ENCODE measurements around the gene CDH16.

DNA sequence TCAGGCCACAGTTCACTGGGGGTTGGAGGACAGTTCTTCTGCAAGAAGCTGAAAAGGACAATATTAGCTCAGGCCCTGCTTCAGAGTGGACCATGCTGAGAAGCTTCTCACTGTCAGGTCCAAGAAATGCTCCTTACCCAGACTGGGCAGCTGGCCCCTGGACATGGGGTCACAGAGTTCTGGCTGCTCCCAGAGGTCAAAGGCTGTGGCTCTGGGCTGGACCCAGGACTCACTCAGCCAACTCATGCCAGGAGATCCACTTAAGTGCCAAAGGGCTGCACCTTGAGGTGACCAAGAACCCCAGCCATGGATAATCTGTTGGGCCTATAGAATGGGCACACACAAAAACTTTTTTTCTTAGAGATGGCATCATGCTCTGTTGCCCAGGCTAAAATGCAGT lies 20.7 kb upstream of the CDH16 start:
- TF ChIP-seq, protein P1, sequence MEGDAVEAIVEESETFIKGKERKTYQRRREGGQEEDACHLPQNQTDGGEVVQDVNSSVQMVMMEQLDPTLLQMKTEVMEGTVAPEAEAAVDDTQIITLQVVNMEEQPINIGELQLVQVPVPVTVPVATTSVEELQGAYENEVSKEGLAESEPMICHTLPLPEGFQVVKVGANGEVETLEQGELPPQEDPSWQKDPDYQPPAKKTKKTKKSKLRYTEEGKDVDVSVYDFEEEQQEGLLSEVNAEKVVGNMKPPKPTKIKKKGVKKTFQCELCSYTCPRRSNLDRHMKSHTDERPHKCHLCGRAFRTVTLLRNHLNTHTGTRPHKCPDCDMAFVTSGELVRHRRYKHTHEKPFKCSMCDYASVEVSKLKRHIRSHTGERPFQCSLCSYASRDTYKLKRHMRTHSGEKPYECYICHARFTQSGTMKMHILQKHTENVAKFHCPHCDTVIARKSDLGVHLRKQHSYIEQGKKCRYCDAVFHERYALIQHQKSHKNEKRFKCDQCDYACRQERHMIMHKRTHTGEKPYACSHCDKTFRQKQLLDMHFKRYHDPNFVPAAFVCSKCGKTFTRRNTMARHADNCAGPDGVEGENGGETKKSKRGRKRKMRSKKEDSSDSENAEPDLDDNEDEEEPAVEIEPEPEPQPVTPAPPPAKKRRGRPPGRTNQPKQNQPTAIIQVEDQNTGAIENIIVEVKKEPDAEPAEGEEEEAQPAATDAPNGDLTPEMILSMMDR (IDR thresholded peaks at IDR 0.05): no peak
- no peak for TF ChIP-seq POLR2A (IDR thresholded peaks at IDR 0.05)
- TF ChIP-seq EP300 (IDR thresholded peaks at IDR 0.05; ENCODE audit: low read depth): no peak
- TF ChIP-seq POLR2AphosphoS5 (IDR thresholded peaks at IDR 0.05): no peak
